GM21786 (cell line): ENCODE data around the gene NEK10.

Experiments
- ATAC-seq: cut with Tn5 transposase; IDR thresholded peaks from one replicate; pipeline ENCODE4 v1.9.1; 2021; ENCODE audit not compliant: unreplicated experiment

NEK10 gene

GRCh38 chr3:27193056-27193455, 176.1 kb downstream of the NEK10 start:
- no peak for ATAC-seq

GRCh38 chr3:27186013-27186412, 183.2 kb downstream of the NEK10 start:
- no peak for ATAC-seq

- ATAC-seq, result no peak
Measured at GRCh38 chr3:27185231-27185989, 183.8 kb downstream of the NEK10 start.

GRCh38 chr3:27184261-27184660, 184.9 kb downstream of the NEK10 start:
- ATAC-seq, result no peak

- no peak for ATAC-seq
Measured at GRCh38 chr3:27176256-27176655, 192.9 kb downstream of the NEK10 start.

GRCh38 chr3:27174530-27174929, 194.7 kb downstream of the NEK10 start:
- ATAC-seq, result no peak

GRCh38 chr3:27171113-27171512, 198.1 kb downstream of the NEK10 start:
- ATAC-seq, result peak; percentile 82

GRCh38 chr3:27166888-27167287, 202.3 kb downstream of the NEK10 start:
- no peak for ATAC-seq

- ATAC-seq, result no peak
Measured at GRCh38 chr3:27165321-27165721, 203.9 kb downstream of the NEK10 start.

- ATAC-seq, result no peak
Measured at GRCh38 chr3:27160779-27161287, 208.3 kb downstream of the NEK10 start.

- ATAC-seq, result no peak
Measured at GRCh38 chr3:27160146-27160545, 209.0 kb downstream of the NEK10 start.

- ATAC-seq, result no peak
Measured at GRCh38 chr3:27147215-27147614, 222.0 kb downstream of the NEK10 start.

- ATAC-seq, result no peak
Measured at GRCh38 chr3:27146786-27147185, 222.4 kb downstream of the NEK10 start.

GRCh38 chr3:27145719-27146118, 223.5 kb downstream of the NEK10 start:
- ATAC-seq, result no peak

- ATAC-seq, result no peak
Measured at GRCh38 chr3:27141668-27142067, 227.5 kb downstream of the NEK10 start.

GRCh38 chr3:27138562-27138961, 230.6 kb downstream of the NEK10 start:
- ATAC-seq, result no peak

GRCh38 chr3:27138005-27138404, 231.2 kb downstream of the NEK10 start:
- ATAC-seq, result no peak

GRCh38 chr3:27134171-27134796, 234.9 kb downstream of the NEK10 start:
- peak; percentile 98 for ATAC-seq

- no peak for ATAC-seq
Measured at GRCh38 chr3:27133060-27133459, 236.1 kb downstream of the NEK10 start.

- ATAC-seq, result no peak
Measured at GRCh38 chr3:27130796-27131195, 238.4 kb downstream of the NEK10 start.

- ATAC-seq, result no peak
Measured at GRCh38 chr3:27127879-27128278, 241.3 kb downstream of the NEK10 start.

- no peak for ATAC-seq
Measured at GRCh38 chr3:27127195-27127594, 242.0 kb downstream of the NEK10 start.
